ENCODE results near the gene TMEM161A. TPM values are rescaled to one million over a fixed set of nuclear protein-coding genes. Genes with fewer than 3 reads are reported as not detected.
"Not testable (repeated sequence)": the region's sequence is repeated elsewhere in the genome, so short reads cannot be mapped to it uniquely, and the experiment has no call there.

Gene TMEM161A
- polyA plus RNA-seq, 4 donors = 24.7 to 46.3 (median 31.9) TPM

- no peak for DNase-seq (ENCODE audit: low read depth in 4 of 4, low spot score in 3 of 4)
These were observed 12.2 kb downstream of the TMEM161A start for GRCh38 chr19:19126102-19126501.

- no peak for DNase-seq (ENCODE audit: low read depth in 4 of 4, low spot score in 3 of 4)
These were observed 14.9 kb downstream of the TMEM161A start for GRCh38 chr19:19123386-19123785.

GRCh38 chr19:19122902-19123301 lies 15.4 kb downstream of the TMEM161A start:
- no peak for DNase-seq (ENCODE audit: low read depth in 4 of 4, low spot score in 3 of 4)

GRCh38 chr19:19121371-19121770 lies 16.9 kb downstream of the TMEM161A start:
- DNase-seq (ENCODE audit: low read depth in 4 of 4, low spot score in 3 of 4) = no peak

- DNase-seq (ENCODE audit: low read depth in 4 of 4, low spot score in 3 of 4) = peak in 2 of 4 donors; percentile 67 to 77
These were observed 17.7 kb downstream of the TMEM161A start for GRCh38 chr19:19120308-19121231.

GRCh38 chr19:19119325-19120237 lies 18.7 kb downstream of the TMEM161A start:
- DNase-seq (ENCODE audit: low read depth in 4 of 4, low spot score in 3 of 4) = no peak

GRCh38 chr19:19115954-19116353 lies 22.3 kb downstream of the TMEM161A start:
- no peak for DNase-seq (ENCODE audit: low read depth in 4 of 4, low spot score in 3 of 4)

GRCh38 chr19:19113040-19113626 lies 25.1 kb downstream of the TMEM161A start:
- no peak for DNase-seq (ENCODE audit: low read depth in 4 of 4, low spot score in 3 of 4)

- DNase-seq (ENCODE audit: low read depth in 4 of 4, low spot score in 3 of 4) = no peak
These were observed 26.2 kb downstream of the TMEM161A start for GRCh38 chr19:19111967-19112580.

GRCh38 chr19:19111136-19111835 lies 27.0 kb downstream of the TMEM161A start:
- no peak for DNase-seq (ENCODE audit: low read depth in 4 of 4, low spot score in 3 of 4)

GRCh38 chr19:19110410-19111135 lies 27.7 kb downstream of the TMEM161A start:
- DNase-seq (ENCODE audit: low read depth in 4 of 4, low spot score in 3 of 4) = no peak

- DNase-seq (ENCODE audit: low read depth in 4 of 4, low spot score in 3 of 4) = no peak
These were observed 28.7 kb downstream of the TMEM161A start for GRCh38 chr19:19109601-19110000.

GRCh38 chr19:19107654-19108053 lies 30.6 kb downstream of the TMEM161A start:
- DNase-seq (ENCODE audit: low read depth in 4 of 4, low spot score in 3 of 4) = no peak

- DNase-seq (ENCODE audit: low read depth in 4 of 4, low spot score in 3 of 4) = not testable (repeated sequence)
These were observed 31.3 kb downstream of the TMEM161A start for GRCh38 chr19:19106938-19107337.

- DNase-seq (ENCODE audit: low read depth in 4 of 4, low spot score in 3 of 4) = no peak
These were observed 32.2 kb downstream of the TMEM161A start for GRCh38 chr19:19106056-19106551.

- peak in 2 of 4 donors; percentile 61 to 63 for DNase-seq (ENCODE audit: low read depth in 4 of 4, low spot score in 3 of 4)
These were observed 32.8 kb downstream of the TMEM161A start for GRCh38 chr19:19105365-19106055.

GRCh38 chr19:19103167-19103566 lies 35.1 kb downstream of the TMEM161A start:
- DNase-seq (ENCODE audit: low read depth in 4 of 4, low spot score in 3 of 4) = no peak

- not testable (repeated sequence) for DNase-seq (ENCODE audit: low read depth in 4 of 4, low spot score in 3 of 4)
These were observed 35.7 kb downstream of the TMEM161A start for GRCh38 chr19:19102566-19102965.
